ENCODE data around the gene HYOU1.

DNA sequence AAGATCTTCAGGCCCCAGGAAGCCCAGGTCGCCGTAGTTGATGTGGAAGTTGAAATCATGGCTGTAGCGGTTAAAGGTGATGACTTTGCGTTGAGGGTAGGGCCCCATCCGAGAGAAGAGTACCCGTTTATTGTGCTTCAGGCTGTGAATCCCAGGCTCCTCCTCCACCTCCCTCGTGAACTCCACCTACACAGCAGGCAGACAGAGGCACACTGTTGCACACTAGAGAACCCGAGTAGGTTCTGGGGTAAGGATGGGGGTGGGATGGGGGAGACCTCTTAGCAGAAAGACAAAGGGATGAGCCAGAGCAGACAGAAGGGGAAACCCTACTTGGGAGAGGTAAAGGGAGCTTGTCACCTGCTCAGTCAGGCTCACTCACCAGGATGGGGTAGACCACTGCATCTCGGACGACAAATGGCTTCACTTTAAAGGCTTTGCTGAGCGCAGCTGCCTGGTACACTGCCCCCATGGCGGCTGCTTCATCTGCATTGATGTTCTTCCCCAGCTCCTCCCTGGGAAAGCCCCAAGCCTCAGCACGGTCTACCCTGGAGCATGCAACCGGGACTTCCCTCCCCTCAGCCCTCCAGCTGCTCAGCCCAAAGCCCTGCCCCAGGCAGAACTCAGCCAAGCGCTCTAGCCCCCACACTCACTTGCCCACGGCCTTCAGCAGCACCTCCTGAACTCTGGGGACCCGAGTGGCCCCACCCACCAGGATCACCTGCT lies 5.4 kb downstream of the HYOU1 start:
- TF ChIP-seq, protein P1, sequence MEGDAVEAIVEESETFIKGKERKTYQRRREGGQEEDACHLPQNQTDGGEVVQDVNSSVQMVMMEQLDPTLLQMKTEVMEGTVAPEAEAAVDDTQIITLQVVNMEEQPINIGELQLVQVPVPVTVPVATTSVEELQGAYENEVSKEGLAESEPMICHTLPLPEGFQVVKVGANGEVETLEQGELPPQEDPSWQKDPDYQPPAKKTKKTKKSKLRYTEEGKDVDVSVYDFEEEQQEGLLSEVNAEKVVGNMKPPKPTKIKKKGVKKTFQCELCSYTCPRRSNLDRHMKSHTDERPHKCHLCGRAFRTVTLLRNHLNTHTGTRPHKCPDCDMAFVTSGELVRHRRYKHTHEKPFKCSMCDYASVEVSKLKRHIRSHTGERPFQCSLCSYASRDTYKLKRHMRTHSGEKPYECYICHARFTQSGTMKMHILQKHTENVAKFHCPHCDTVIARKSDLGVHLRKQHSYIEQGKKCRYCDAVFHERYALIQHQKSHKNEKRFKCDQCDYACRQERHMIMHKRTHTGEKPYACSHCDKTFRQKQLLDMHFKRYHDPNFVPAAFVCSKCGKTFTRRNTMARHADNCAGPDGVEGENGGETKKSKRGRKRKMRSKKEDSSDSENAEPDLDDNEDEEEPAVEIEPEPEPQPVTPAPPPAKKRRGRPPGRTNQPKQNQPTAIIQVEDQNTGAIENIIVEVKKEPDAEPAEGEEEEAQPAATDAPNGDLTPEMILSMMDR (IDR thresholded peaks at IDR 0.05) = no peak
- TF ChIP-seq EP300 (IDR thresholded peaks at IDR 0.05; ENCODE audit: borderline replicate concordance in 1 of 2, low read depth in 1 of 2, low read length in 1 of 2) (no peak), GATA2 (CRISPR knock-in tag; IDR thresholded peaks at IDR 0.05) (no peak), MEF2A (IDR thresholded peaks at IDR 0.05; ENCODE audit: borderline replicate concordance, low read depth) (no peak)
